Medulla oblongata (tissue), 1 donor: ENCODE data around the gene EFTUD2.
A peak's percentile ranks its signal among the peaks of the same experiment; 100 is the strongest.
"Not testable (repeated sequence)": the region's sequence is repeated elsewhere in the genome, so short reads cannot be mapped to it uniquely, and the experiment has no call there.

ENCODE experiments used
- DNase-seq: peaks from one replicate; pipeline ENCODE4 v3.0.0-alpha.2; 2015; ENCODE audit errors: extremely low spot score

Gene EFTUD2

DNA sequence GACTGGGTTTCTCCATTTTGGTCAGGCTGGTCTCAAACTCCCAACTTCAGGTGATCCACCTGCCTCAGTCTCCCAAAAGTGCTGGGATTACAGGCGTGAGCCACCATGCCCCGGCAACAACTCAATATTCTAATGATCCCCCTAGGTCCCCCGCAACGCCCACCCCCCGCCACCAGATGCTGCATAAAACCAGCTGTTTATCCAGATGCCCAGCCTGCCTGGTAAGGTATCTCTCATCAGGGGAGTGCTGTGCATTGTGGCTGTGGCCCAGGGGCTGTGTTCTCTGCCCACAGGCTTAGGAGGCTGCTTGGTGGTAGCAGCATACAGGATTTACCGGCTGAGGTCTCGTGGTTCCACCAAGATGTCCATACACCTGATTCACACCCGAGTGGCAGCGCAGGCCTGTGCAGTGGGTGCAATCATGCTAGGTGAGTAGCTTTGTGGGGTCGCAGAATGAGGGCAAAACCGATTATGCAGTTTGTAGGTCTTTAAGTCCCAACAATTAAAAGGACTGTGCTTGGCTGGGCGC is 50.2 kb downstream of the EFTUD2 start:
- DNase-seq = no peak

DNA sequence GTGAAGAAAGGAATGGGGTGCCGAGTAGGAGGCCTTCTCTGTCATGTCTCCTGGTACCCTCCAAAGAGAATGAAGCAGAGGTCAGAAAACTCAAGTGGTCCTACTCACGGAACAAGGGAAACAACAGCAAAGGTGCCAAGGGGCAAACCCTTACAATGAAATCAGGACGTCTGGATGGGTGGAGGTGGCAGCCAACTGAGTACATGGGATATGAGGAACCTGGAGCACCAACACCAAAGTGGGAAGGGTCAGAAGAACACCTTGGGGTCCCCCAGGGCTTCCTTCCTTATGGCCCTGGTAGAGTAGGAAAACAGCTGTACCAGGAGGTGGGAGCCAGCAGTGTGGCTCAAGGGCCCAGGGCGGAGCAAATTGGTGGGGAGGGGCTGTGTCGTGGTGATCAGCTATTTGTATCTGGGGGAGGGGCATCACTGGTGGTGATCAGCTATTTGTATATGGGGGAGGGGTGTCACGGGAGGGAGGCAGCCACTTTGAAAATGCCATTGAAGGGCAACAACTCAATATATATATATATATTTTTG is 50.9 kb downstream of the EFTUD2 start:
- no peak for DNase-seq

DNA sequence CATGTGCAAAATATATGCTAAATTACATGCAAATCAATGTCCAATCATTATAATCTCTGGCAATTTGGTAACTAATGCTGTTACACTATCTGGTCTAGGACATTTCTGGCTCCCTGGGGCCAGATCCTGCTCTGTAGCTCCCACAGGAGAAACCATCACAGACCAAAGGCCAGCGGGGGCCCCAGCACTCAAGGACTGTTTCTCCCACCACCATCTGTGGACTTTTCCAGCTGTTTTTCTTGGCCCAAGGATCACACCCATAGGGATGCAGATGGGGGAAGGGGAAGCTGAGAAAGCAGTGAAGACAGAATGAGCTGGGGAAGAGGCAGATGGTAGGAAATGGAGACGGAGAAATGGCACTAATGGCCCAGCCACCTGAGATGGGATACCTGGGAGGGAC is 51.7 kb downstream of the EFTUD2 start, which contains the start of gene HIGD1B:
Gene HIGD1B (plus strand): TSS at position 298 of the 400 bp plus-strand sequence. CDS start 270 bp downstream, outside the sequence.
- no peak for DNase-seq

DNA sequence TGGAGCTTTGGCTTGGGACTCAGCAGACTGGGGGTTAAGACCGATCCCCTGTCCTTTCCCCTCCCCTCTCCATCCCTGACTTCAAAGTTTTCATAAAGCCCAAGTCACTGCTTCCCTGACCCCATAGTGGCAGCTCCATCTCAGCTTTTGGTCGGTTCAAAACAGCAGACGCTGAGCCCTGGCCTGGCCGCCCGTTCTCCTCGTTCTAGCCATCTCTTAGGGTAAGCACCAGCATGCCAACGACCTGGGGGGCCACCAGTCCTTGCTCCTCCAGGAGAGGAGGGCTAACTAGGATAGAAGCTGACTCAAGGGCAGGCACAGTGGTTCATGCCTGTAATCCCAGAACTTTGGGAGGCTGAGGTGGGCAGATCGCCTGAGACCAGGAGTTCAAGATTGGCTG is 53.0 kb downstream of the EFTUD2 start:
- no peak for DNase-seq

DNA sequence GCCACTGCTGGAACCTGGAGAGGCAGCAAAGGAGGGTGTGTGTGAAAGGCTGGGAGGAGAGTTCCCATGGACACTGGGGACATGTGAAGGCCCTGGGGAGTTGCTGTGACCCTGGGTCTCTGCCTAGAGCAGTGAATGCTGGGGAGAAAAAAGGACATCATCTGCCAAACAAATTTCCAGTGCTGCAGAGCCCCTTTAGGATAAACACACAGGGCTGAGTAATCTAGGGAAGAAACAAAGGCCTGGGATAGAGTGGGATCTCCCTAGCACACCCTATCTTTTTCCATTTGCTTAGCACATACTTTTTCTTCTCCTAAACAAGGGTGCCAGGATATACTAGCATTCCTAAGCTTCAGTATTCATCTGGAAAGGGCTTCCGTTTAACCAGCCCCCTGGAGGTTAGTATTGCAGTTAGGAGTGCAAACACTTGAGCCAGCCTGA is 54.8 kb downstream of the EFTUD2 start:
- no peak for DNase-seq

DNA sequence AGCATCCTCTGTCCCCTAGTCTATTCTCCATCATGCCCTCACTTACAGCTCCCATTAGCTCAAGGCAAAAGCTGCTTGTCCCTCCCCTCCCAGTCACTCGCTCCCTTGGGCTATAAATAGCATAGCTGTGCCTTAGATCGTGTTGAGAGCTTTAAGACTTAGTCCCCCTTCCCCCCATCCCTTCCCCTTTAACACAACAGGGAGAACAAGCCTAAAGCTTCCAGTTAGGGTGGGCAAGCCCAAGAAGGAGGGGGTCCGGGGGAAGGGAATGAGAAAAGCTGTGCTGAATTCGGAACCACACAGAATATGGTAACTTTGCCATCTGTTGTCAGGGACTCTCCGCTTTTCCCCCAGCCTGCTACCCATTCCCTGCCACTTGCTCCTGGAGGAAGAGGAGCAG is 56.5 kb downstream of the EFTUD2 start:
- DNase-seq = no peak

DNA sequence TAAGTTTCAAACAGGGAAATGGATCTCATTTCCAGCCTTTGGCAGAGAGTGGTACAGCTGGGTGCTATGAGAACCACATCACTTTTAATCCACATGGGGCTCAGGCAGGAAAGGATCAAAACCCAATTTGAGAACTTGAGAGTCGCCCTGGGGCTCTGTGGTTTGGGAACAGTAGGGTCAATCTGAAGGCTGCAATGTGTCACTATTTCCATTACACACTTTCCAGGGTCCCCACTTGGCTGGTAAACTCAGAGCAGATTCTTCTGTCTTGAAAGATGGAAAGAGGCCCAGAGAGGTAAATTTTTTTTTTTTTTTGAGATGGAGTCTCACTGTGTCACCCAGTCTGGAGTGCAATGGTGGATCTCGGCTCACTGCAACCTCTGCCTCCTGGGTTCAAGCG is 58.3 kb downstream of the EFTUD2 start:
- DNase-seq = no peak

DNA sequence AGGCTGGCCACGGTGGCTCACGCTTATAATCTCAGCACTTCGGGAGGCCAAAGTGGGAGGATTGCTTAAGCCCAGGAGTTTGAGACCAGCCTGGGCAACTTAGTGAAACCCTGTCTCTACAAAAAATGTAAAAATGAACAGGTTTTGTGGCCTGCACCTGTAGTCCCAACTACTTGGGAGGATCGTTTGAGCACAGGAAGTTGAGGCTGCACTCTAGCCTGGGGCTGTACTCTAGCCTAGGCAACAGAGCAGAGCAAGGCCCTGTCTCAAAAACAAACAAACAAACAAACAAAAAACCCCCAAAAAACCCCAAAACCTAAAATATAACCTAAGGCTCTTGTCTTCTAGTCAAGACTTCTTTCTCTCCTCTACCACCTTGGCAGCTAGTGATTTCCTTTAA is 59.0 kb downstream of the EFTUD2 start:
- DNase-seq = no peak

DNA sequence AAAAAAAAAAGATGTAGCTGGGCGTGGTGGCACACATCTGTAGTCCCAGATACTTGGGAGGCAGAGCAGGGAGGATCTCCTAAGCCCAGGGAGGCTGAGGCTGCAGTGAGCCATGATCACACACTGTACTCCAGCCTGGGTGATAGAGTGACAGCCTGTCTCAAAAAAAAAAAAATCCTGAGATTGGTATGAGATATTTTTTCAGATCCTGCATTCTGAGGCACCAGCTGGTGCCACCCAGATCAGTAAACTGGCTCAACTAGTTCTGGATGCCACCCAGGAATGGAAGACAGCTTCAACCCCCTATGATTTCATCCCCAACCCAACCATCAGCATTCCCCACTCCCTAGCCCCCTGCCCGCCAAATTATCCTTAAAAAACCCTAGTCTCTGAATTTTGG is 62.0 kb downstream of the EFTUD2 start:
- DNase-seq = no peak

DNA sequence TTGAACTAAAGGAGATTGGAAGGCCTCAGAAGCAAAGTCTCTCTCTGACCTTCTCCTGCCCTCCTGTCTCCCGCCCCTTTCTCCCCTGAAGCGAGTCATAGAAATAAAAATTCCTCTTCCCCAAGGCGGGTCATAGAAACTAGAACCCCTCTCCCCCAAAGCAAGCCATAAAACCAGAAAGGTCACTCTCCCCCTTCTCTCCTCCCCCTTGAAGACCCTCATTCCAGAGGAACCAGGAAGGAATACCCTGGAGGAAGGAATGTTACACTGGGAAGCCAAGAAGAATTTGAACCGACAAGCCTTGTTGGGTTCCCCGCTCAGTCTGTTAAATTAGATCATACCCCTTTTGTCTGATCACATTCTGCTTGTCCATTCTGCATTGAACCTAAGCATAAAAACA is 66.4 kb downstream of the EFTUD2 start:
- no peak for DNase-seq

DNA sequence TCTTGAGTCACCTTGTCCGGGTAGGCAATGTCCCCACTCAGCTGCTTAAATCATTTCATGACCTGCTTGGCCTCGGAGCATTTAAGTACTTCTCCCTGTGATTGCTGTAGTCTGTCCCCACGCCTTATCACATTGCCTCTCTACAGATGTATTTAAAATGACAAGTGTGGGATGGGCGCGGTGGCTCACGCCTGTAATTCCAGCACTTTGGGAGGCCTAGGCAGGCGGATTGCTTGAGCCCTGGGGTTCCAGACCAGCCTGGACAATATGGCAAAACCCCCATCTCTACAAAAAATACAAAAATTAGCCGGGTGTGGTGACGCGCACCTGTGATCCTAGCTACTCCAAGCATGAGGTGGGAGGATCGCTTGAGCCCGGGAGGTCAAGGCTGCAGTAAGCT is 67.9 kb downstream of the EFTUD2 start:
- no peak for DNase-seq

DNA sequence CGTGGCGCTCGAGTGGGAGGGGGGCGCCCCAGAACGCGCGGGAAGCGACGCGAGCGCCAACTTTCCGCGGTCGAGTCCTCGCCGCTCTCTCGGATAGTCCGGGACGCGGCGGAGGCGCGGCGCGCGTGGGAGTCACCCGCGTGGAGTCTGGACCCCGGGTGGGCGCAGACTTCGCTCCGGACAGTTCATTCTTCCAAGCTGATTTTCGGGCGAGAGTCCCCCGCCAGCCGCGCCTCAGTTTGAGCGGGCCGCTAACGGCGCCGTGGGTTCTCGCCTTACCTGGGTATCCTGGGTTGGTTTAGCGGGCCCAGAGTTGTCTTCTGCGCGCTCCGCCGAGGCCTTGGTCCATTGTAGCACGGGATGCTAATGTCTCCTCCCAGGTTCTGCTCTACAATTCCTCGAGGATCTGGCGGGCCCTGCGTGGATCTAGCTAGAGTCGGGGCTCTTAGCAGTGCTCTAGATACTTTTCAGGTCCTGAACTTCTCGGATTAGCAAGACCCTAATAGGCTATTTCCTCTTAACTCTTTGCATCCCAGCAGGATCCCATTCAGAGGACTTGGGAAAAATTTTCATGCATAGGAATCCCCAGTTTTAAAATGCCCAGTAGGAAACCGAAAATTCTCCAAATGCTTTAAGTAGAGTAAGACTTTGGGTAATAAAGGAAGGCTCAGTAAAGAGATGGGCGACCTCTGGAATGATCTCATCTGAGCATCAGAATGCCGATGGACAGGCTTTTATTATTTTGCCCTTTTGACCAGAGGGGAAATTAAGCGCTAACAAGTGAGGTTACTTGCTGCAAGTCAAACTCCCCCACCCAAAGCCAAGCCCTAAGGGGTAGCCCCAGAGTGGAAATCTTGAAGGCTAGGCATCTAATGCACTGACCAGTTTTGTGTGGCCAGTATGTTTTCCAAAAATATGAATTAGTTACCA is 68.6 kb downstream of the EFTUD2 start:
- no peak for DNase-seq

DNA sequence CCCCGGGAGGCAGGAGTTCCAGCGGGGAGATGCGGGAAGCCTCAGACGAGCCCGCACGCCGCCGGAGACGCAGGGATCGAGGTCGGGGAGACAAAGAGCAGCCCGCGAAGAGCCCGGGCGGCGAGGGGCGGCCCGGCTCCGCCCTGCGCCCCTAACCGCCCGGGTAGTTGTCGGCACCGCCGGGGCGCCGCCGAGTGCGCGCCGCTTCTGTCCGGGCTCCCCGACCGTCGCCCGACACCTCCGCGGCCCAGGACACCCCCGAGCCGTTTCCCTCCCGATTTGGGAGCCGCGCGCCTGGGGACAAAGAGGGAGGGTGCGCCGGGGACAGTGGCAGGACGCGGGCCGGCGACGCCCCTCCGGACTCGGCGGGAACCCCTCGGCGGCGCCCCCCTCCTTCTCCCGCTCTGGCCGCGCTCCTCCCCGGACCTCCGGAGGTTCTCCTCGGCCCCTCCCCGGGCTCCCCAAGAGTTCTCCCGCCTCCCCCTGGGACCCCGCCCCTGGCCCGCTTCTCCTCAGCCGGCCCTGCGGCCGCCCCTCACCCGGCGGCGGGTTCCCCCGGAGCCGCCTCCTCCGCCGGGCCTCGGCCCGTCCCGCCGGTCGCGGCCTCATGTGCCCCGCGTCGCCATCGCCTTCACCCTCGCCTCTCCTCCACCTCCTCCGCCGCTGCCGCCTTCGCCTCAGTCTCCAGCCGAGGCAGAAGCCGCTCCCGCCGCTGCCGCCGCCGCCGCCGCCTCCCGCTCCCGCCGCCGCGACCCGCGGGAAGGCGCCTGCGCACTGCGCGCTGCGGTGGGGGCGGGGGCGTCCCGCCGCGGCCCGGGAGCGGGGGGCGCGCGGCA is 69.5 kb downstream of the EFTUD2 start, which contains the start of gene GJC1:
Gene GJC1 (minus strand): TSS at position 765 of the 836 bp plus-strand sequence. CDS start 24,470 bp downstream, outside the sequence.
- no peak for DNase-seq

DNA sequence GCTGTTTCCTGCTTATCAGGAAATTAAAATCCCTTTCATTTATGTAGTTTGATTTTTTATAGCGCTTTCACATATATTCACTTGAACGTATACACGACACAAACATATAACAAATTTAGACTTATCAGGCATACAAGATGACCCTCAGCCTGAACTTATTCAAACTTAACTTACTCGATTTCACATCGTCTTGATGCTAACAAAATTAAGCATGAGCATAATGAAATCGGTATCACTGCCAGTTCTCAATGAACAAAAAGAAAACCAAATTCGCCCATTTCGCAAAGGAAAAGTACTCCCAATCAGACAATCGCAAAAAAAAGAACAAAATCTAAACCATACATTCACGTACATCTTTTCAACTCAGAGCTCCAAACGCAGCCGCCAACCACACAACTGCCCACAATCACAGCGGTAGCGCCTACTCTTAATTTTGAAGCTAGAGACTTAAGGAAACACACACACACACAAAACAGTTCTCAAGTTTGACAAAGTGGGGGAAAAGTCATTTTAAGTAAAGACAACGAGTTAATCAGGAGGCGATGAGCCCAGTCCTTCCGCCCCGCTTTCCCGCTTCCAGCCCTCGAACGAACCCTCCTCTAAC is 70.2 kb downstream of the EFTUD2 start:
- DNase-seq = peak; percentile 7

DNA sequence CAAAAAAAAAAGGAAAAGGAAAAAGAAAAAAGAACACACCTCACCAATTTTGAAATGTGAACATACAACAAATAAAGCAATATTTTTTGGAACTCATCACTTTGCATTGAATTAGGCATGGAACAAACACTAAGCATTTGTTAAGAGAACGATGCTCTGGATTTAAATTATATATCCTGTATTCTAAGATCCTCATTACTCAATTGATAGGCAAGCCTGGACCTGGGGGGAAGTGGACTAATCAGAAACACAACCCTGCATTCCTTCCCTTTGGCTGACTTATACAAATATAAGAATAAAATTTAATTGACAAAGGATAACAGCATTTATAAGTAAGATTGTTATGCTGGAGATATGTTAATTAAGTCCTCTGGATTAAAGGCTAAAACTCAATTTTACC is 71.4 kb downstream of the EFTUD2 start:
- DNase-seq = no peak

DNA sequence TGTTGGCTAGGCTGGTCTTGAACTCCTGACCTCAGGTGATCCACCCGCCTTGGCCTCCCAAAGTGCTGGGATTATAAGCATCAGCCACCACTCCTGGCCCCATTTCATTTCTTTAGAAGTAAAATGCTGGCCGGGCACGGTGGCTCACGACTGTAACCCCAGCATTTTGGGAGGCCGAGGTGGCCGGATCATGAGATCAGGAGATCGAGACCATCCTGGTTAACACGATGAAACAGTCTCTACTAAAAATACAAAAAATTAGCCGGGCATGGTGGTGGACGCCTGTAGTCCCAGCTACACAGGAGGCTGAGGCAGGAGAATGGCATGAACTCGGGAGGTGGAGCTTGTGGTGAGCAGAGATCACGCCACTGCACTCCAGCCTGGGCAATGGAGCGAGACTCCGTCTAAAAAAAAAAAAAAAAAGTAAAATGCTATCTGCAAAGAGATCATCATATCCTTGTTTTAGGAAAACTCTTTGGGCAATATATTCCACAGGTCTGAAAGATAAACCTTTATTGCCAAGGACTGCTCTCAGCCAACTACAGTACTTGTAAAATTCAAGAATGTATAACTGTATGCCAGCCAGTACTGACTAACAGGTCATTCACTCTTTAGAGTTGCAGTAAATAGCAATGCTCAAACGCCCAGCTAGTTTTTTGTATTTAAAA is 73.0 kb downstream of the EFTUD2 start:
- DNase-seq = no peak

DNA sequence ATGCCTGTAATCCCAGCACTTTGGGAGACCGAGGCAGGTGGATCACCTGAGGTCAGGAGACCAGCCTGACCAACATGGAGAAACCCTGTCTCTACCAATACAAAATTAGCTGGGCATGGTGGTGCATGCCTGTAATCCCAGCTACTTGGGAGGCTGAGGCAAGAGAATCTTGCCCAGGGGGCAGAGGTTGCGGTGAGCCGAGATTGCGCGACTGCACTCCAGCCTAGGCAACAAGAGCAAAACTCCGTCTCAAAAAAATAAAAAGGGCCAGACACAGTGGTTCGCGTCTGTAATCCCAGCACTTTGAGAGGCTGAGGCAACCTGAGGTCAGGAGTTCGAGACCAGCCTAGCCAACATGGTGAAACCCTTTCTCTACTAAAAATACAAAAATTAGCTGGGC is 74.0 kb downstream of the EFTUD2 start:
- DNase-seq = not testable (repeated sequence)

DNA sequence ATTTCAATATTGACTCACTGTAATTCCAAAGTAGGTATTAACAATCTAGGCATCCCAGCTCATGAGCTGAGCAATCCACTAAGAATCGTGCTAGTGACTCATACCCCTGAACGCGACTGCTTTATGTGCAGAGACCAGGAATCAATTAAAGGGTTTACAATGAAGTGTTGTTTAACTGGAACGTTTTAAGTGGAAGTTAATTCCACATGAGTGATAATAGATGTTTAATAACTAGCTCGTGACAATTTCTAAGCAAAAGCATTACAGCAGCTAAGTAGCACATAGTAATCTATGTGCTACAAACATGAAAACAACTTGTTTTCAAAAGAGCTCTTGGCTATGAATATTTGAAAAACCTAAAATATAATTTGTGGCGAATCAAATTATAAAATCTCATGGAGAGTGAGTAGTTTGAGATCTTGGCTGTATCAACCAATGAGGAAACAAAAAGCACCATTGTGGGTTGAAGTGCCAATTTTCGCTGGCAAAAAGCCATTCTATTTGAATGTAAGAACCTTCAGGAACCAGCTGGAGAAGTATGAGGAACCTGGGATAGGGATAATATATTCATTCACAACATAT is 78.5 kb downstream of the EFTUD2 start:
- no peak for DNase-seq

DNA sequence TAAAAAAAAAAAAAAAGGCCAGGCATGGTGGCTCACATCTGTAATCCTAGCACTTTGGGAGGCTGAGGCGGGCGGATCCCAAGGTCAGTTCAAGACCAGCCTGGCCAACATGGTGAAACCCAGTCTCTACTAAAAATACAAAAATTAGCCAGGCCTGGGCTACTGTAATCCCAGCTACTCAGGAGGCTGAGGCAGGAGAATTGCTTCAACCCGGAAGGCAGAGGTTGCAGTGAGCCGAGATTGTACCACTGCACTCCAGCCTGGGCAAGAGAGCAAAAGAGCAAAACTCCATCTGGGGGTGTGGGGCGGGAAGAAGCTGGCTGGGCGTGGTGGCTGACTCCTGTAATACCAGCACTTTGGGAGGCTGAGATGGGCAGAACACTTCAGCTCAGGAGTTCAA is 80.7 kb downstream of the EFTUD2 start:
- DNase-seq = not testable (repeated sequence)

DNA sequence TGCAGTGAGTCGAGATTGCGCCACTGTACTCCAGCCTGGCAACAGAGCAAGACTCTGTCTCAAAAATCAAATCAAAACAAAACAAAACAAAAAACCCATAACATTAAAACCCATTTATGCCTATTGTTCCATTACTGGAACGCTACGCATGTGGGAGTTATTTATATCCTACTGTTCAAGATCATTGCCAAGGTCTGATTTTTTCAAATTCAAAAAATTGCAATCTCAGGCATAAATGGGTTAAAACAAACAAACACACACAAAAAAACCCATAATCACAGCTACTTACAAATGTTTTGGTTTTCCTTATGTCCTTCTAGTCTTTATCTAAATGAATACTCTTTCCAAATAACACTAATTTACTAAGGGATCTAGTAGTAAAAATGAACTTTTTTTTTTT is 87.0 kb downstream of the EFTUD2 start:
- no peak for DNase-seq
